SK-N-SH (cell line): ENCODE data around the gene RPL27. TPM values are rescaled to one million over a fixed set of nuclear protein-coding genes. Genes with fewer than 3 reads are reported as not detected.

Experiments used
- CTCF ChIA-PET: fragments of 300-600, 350-600 bp; formaldehyde crosslinking; extraction: SDS; loops from one replicate; lab custom pipeline; 2021; lab: Yijun Ruan, JAX
- POLR2A ChIA-PET: fragments of 350-600 bp; sonication (Branson Sonifier 250); formaldehyde crosslinking; extraction: SDS; loops from one replicate; lab custom pipeline; 2020; ENCODE audit warnings: antibody characterized with exemption, inconsistent platforms; lab: Yijun Ruan, JAX
- DNase-seq: peaks from one replicate; pipeline ENCODE4 v3.0.0; 2012
- H2AFZ ChIP-seq: fragments of 200-600 bp; sonication (generic); 2 replicates; pipeline ENCODE4 v1.8.1; 2016; ENCODE audit warnings: antibody characterized with exemption, mild to moderate bottlenecking, low read depth
- H3F3A ChIP-seq: fragments of 200-600 bp; sonication (generic); replicated peaks from 2 replicates; pipeline ENCODE3; 2016; ENCODE audit warnings: antibody characterized with exemption, mild to moderate bottlenecking; ENCODE audit not compliant: insufficient read depth
- H3K27ac ChIP-seq, 2 experiments: fragments of 200-500 bp in 1 of 2; fragments of 200-600 bp in 1 of 2; sonication (Bioruptor generic) in 1 of 2; sonication (generic), shearing (Covaris generic) in 1 of 2; 2 replicates each; pipeline versions ENCODE4 v1.5.1 to v1.6.1; 2014 to 2016; ENCODE audit warnings: low read depth in 2 of 2, inconsistent platforms in 1 of 2, low read length in 1 of 2, mild to moderate bottlenecking in 1 of 2, mixed read lengths in 1 of 2
- H3K27me3 ChIP-seq: fragments of 200-600 bp; sonication (generic), shearing (Covaris generic); 2 replicates; pipeline ENCODE4 v1.6.1; 2016; ENCODE audit warnings: mixed run types; ENCODE audit not compliant: insufficient read depth
- H3K36me3 ChIP-seq, 2 experiments: fragments of 200-500 bp in 1 of 2; fragments of 200-600 bp in 1 of 2; sonication (Bioruptor generic) in 1 of 2; sonication (generic) in 1 of 2; replicated peaks in 1 of 2; 2 replicates each; pipeline versions ENCODE3 to v1.5.1; 2014 to 2016; ENCODE audit warnings: low read length in 1 of 2, mild to moderate bottlenecking in 1 of 2; ENCODE audit not compliant: insufficient read depth in 2 of 2, control insufficient read depth in 1 of 2
- H3K4me1 ChIP-seq, 2 experiments: fragments of 200-500 bp in 1 of 2; fragments of 200-600 bp in 1 of 2; sonication (Bioruptor generic) in 1 of 2; sonication (generic), shearing (Covaris generic) in 1 of 2; 2 replicates each; pipeline versions ENCODE4 v1.5.1 to v1.6.1; 2014 to 2016; ENCODE audit warnings: low read depth in 1 of 2, low read length in 1 of 2, mixed run types in 1 of 2; ENCODE audit not compliant: insufficient read depth in 2 of 2, control insufficient read depth in 1 of 2
- H3K4me2 ChIP-seq: fragments of 200-600 bp; sonication (generic), shearing (Covaris generic); 2 replicates; pipeline ENCODE4 v1.6.1; 2017; ENCODE audit warnings: mixed run types
- H3K4me3 ChIP-seq, 2 experiments: fragments of 200-500 bp in 1 of 2; fragments of 200-600 bp in 1 of 2; sonication (Bioruptor generic) in 1 of 2; sonication (generic), shearing (Covaris generic) in 1 of 2; 2 replicates each; pipeline versions ENCODE4 v1.5.1 to v1.8.1; 2014 to 2016; ENCODE audit warnings: low read depth in 2 of 2, inconsistent platforms in 1 of 2, low read length in 1 of 2, mild to moderate bottlenecking in 1 of 2, mixed read lengths in 1 of 2, moderate library complexity in 1 of 2
- H3K79me2 ChIP-seq: fragments of 200-600 bp; sonication (generic); 2 replicates; pipeline ENCODE4 v1.8.1; 2017; ENCODE audit warnings: mild to moderate bottlenecking; ENCODE audit not compliant: insufficient read depth
- H3K9ac ChIP-seq: fragments of 200-600 bp; sonication (generic); 2 replicates; pipeline ENCODE4 v1.6.1; 2017; ENCODE audit warnings: mixed run types
- H3K9me2 ChIP-seq: fragments of 200-600 bp; sonication (generic); 2 replicates; pipeline ENCODE4 v1.6.1; 2017; ENCODE audit warnings: mixed run types
- H3K9me3 ChIP-seq: fragments of 200-600 bp; sonication (generic); 2 replicates; pipeline ENCODE4 v1.6.1; 2017; ENCODE audit warnings: mixed run types, mild to moderate bottlenecking, moderate library complexity
- H4K20me1 ChIP-seq: fragments of 200-600 bp; sonication (generic); 2 replicates; pipeline ENCODE4 v1.6.1; 2017; ENCODE audit warnings: mild to moderate bottlenecking, mixed run types; ENCODE audit not compliant: insufficient read depth
- ELF1 ChIP-seq: IDR thresholded peaks from 2 replicates; pipeline ENCODE4 v1.4.0; 2012
- FOSL2 ChIP-seq: IDR thresholded peaks from 2 replicates; pipeline ENCODE4 v1.4.0; 2012; ENCODE audit warnings: low read depth, mild to moderate bottlenecking, moderate library complexity, borderline replicate concordance
- FOXJ3 ChIP-seq: sonication (generic); formaldehyde crosslinking; IDR thresholded peaks from 2 replicates; pipeline ENCODE4 v1.5.1; 2020; ENCODE audit warnings: mild to moderate bottlenecking, missing genetic modification reagents
- GATA2 ChIP-seq: sonication (generic); formaldehyde crosslinking; IDR thresholded peaks from 2 replicates; pipeline ENCODE4 v1.5.0; 2020; ENCODE audit warnings: mild to moderate bottlenecking, missing genetic modification reagents
- IRF3 ChIP-seq: fragments of 150-350 bp; IDR thresholded peaks from 2 replicates; pipeline ENCODE4 v1.6.1; 2016; ENCODE audit warnings: mild to moderate bottlenecking, low read depth, low read length
- JUND ChIP-seq: IDR thresholded peaks from 2 replicates; pipeline ENCODE4 v1.4.0; 2012
- MAX ChIP-seq: IDR thresholded peaks from 2 replicates; pipeline ENCODE4 v1.4.0; 2012; ENCODE audit warnings: low read depth
- MXI1 ChIP-seq: IDR thresholded peaks from 2 replicates; pipeline ENCODE4 v1.6.1; 2012; ENCODE audit warnings: mild to moderate bottlenecking, low read depth, low read length, improper control_type of control experiment
- NFIC ChIP-seq: IDR thresholded peaks from 2 replicates; pipeline ENCODE4 v1.4.0; 2012; ENCODE audit warnings: borderline replicate concordance
- NRF1 ChIP-seq: IDR thresholded peaks from 2 replicates; pipeline ENCODE4 v1.6.1; 2012; ENCODE audit warnings: low read depth, mild to moderate bottlenecking, low read length
- RAD21 ChIP-seq: IDR thresholded peaks from 2 replicates; pipeline ENCODE4 v1.6.1; 2012; ENCODE audit warnings: mild to moderate bottlenecking, low read length
- RCOR1 ChIP-seq: fragments of 150-350 bp; IDR thresholded peaks from 2 replicates; pipeline ENCODE4 v1.6.1; 2017; ENCODE audit warnings: antibody characterized with exemption, low read length
- REST ChIP-seq: IDR thresholded peaks from 2 replicates; pipeline ENCODE4 v1.6.1; 2012; ENCODE audit warnings: mild to moderate bottlenecking, low read depth, low read length, moderate library complexity
- RFX5 ChIP-seq: IDR thresholded peaks from 2 replicates; pipeline ENCODE4 v1.6.1; 2012; ENCODE audit warnings: mild to moderate bottlenecking, improper control_type of control experiment, low read length
- SIN3A ChIP-seq: IDR thresholded peaks from 2 replicates; pipeline ENCODE4 v1.6.1; 2012; ENCODE audit warnings: low read depth, mild to moderate bottlenecking, low read length, moderate library complexity, borderline replicate concordance
- TAF1 ChIP-seq: IDR thresholded peaks from 2 replicates; pipeline ENCODE4 v1.6.1; 2012; ENCODE audit warnings: low read depth, mild to moderate bottlenecking, low read length, moderate library complexity, borderline replicate concordance
- USF1 ChIP-seq: IDR thresholded peaks from 2 replicates; pipeline ENCODE4 v1.4.0; 2012; ENCODE audit warnings: low read depth, borderline replicate concordance
- USF2 ChIP-seq: fragments of 150-350 bp; IDR thresholded peaks from 2 replicates; pipeline ENCODE4 v1.6.1; 2017; ENCODE audit warnings: antibody characterized with exemption, low read length, low read depth, borderline replicate concordance
- YY1 ChIP-seq: IDR thresholded peaks from 2 replicates; pipeline ENCODE4 v1.4.0; 2012; ENCODE audit warnings: low read depth, mild to moderate bottlenecking
- WGBS: methylation state at CpG from one replicate; pipeline ENCODE4 v1.1.6; 2017; ENCODE audit warnings: low lambda C conversion rate; 5-methylcytosine and 5-hydroxymethylcytosine counted together
- polyA plus RNA-seq, 3 experiments: library from polyadenylated mRNA; depleted of rRNA; stranded (reverse); fragments of >200 nt; gene quantifications; 2 replicates each; pipeline ENCODE4 v1.2.3, GENCODE V29; 2012

The RPL27 gene
- polyA plus RNA-seq, 1 of the 3 experiments (the other 2 are of a cell fraction), result 6,383 TPM

GRCh38 chr17:43013296-43013695 is 15.1 kb downstream of the RPL27 start:
- Histone ChIP-seq H3K27me3 (no peaks in the 10 kb centered on the region), H3K36me3 (peaks cover 11 to 21% of the 10 kb centered on the region in 2 experiments), H4K20me1 (0 out of 2 replicates have a peak, but pooled peaks cover 1% of the 10 kb centered on the region), H3K9ac (no peak overlapping the region), H3K9me2 (no peaks in the 10 kb centered on the region), H3K27ac (no peak overlapping the region), H3K4me3 (no peak overlapping the region), H3K4me2 (no peak overlapping the region), H3K9me3 (no peaks in the 10 kb centered on the region), H3F3A (no peaks in the 10 kb centered on the region), H2AFZ (no peak overlapping the region), H3K4me1 (peaks cover 0 to 8% of the 10 kb centered on the region in 2 experiments; a peak in 1 of 4 replicates), H3K79me2 (0 out of 2 replicates have a peak, but pooled peaks cover 5% of the 10 kb centered on the region)
- ChIA-PET CTCF (no interaction called here), POLR2A (interaction anchor here (3.3 kb wide), 1 partner anchor 15 kb away, joined by 17 read pairs; the partner anchor contains the start of gene RPL27)
- TF ChIP-seq MAX, result no peak
- no peak for TF ChIP-seq MXI1
- no peak for TF ChIP-seq YY1
- no peak for TF ChIP-seq RFX5
- no peak for TF ChIP-seq NRF1
- no peak for TF ChIP-seq NFIC
- no peak for TF ChIP-seq FOSL2
- no peak for TF ChIP-seq RAD21
- no peak for TF ChIP-seq FOXJ3 (CRISPR knock-in tag)
- no peak for TF ChIP-seq USF2
- no peak for TF ChIP-seq TAF1
- no peak for TF ChIP-seq REST
- no peak for TF ChIP-seq SIN3A
- TF ChIP-seq JUND, result no peak
- TF ChIP-seq IRF3, result no peak
- TF ChIP-seq USF1, result no peak
- TF ChIP-seq GATA2 (CRISPR knock-in tag), result no peak
- no peak for TF ChIP-seq ELF1
- no peak for TF ChIP-seq RCOR1
- WGBS, result 95% methylated on average over 7 of the region's 8 CpGs
- DNase-seq, result no peak
